CD14-positive monocyte (primary cell): ENCODE results near the gene DGUOK. TPM values are rescaled to one million over a fixed set of nuclear protein-coding genes. Genes with fewer than 3 reads are reported as not detected.
A peak's percentile ranks its signal among the peaks of the same experiment; 100 is the strongest.

ENCODE experiments used
- DNase-seq, 3 donors: peaks; one replicate each; pipeline ENCODE4 v3.0.0-alpha.2; 2011 to 2022
- H2AFZ ChIP-seq: 2 replicates; pipeline ENCODE4 v1.6.0; 2012; ENCODE audit warnings: mild to moderate bottlenecking, low read depth, low read length, inconsistent platforms; ENCODE audit not compliant: insufficient read depth, poor library complexity, severe bottlenecking
- H3K27ac ChIP-seq, 2 donors: 1 replicate in 1 of 2; 2 replicates in 1 of 2; pipeline ENCODE4 v1.5.1; 2012 to 2013; ENCODE audit warnings: low read length in 2 of 2, control low read depth in 1 of 2, inconsistent platforms in 1 of 2, low read depth in 1 of 2, mild to moderate bottlenecking in 1 of 2
- H3K27me3 ChIP-seq, 2 donors: one replicate each; pipeline versions ENCODE4 v1.6.0 to v1.6.1; 2011 to 2013; ENCODE audit warnings: low read length in 2 of 2; ENCODE audit not compliant: control insufficient read depth in 2 of 2, insufficient read depth in 2 of 2
- H3K36me3 ChIP-seq, 2 donors: replicated peaks in 1 of 2; 1 replicate in 1 of 2; 2 replicates in 1 of 2; pipeline versions ENCODE4 v1.5.1 to v1.6.1; 2012 to 2013; ENCODE audit warnings: low read length in 2 of 2, control low read depth in 1 of 2, inconsistent platforms in 1 of 2, mild to moderate bottlenecking in 1 of 2; ENCODE audit not compliant: insufficient read depth in 2 of 2, control insufficient read depth in 1 of 2
- H3K4me1 ChIP-seq, 2 donors: 1 replicate in 1 of 2; 2 replicates in 1 of 2; pipeline versions ENCODE4 v1.5.1 to v1.6.1; 2012 to 2013; ENCODE audit warnings: low read length in 2 of 2, control low read depth in 1 of 2, inconsistent platforms in 1 of 2, mild to moderate bottlenecking in 1 of 2, moderate library complexity in 1 of 2; ENCODE audit not compliant: insufficient read depth in 2 of 2, control insufficient read depth in 1 of 2
- H3K4me2 ChIP-seq: replicated peaks from 2 replicates; pipeline ENCODE3; 2012; ENCODE audit warnings: low read length, moderate library complexity, mild to moderate bottlenecking; ENCODE audit not compliant: poor library complexity, severe bottlenecking; ENCODE audit errors: extremely low read depth
- H3K4me3 ChIP-seq, 3 experiments: fragments of 200-600 bp in 1 of 3; sonication (generic) in 1 of 3; replicated peaks in 1 of 3; 1 replicate in 2 of 3; 2 replicates in 1 of 3; pipeline ENCODE4 v1.5.1; 2011 to 2013; ENCODE audit warnings: low read length in 3 of 3, mild to moderate bottlenecking in 3 of 3, control low read depth in 2 of 3, low read depth in 2 of 3, inconsistent platforms in 1 of 3, moderate library complexity in 1 of 3
- H3K79me2 ChIP-seq: 2 replicates; pipeline ENCODE4 v1.6.0; 2012; ENCODE audit warnings: mild to moderate bottlenecking, control low read depth, inconsistent platforms, low read length, moderate library complexity; ENCODE audit not compliant: insufficient read depth
- H3K9ac ChIP-seq: 2 replicates; pipeline ENCODE4 v1.6.0; 2017; ENCODE audit warnings: low read length, mild to moderate bottlenecking; ENCODE audit not compliant: insufficient read depth, poor library complexity, severe bottlenecking
- H3K9me3 ChIP-seq, 2 donors: replicated peaks in 1 of 2; 1 replicate in 1 of 2; 2 replicates in 1 of 2; pipeline versions ENCODE4 v1.5.1 to v1.6.1; 2012 to 2013; ENCODE audit warnings: low read length in 2 of 2, control low read depth in 1 of 2; ENCODE audit not compliant: control insufficient read depth in 1 of 2, insufficient read depth in 1 of 2
- H4K20me1 ChIP-seq: 2 replicates; pipeline ENCODE4 v1.6.0; 2012; ENCODE audit warnings: mild to moderate bottlenecking, low read length, control low read depth, moderate library complexity; ENCODE audit not compliant: insufficient read depth
- H3K27ac Mint-ChIP-seq, 7 donors: one replicate each; pipeline ENCODE4 v1.8.0; 2020; ENCODE audit warnings: mild to moderate bottlenecking in 7 of 7, mixed read lengths in 7 of 7, moderate library complexity in 6 of 7, inconsistent platforms in 2 of 7
- H3K27me3 Mint-ChIP-seq, 3 donors: one replicate each; pipeline ENCODE4 v1.8.0; 2021 to 2022; ENCODE audit warnings: low read depth in 3 of 3, mild to moderate bottlenecking in 3 of 3, mixed read lengths in 3 of 3, moderate library complexity in 3 of 3, inconsistent platforms in 1 of 3
- H3K36me3 Mint-ChIP-seq, 2 donors: one replicate each; pipeline ENCODE4 v1.8.0; 2020; ENCODE audit warnings: mixed read lengths in 2 of 2, inconsistent platforms in 1 of 2, mild to moderate bottlenecking in 1 of 2
- H3K4me1 Mint-ChIP-seq: one replicate; pipeline ENCODE4 v1.8.0; 2020; ENCODE audit warnings: mild to moderate bottlenecking, mixed read lengths
- H3K4me3 Mint-ChIP-seq, 2 donors: one replicate each; pipeline ENCODE4 v1.8.0; 2020; ENCODE audit warnings: mild to moderate bottlenecking in 2 of 2, mixed read lengths in 2 of 2, moderate library complexity in 1 of 2
- H3K9me3 Mint-ChIP-seq, 7 donors: one replicate each; pipeline ENCODE4 v1.8.0; 2020 to 2022; ENCODE audit warnings: mixed read lengths in 7 of 7, mild to moderate bottlenecking in 6 of 7, moderate library complexity in 6 of 7, inconsistent platforms in 2 of 7
- WGBS: methylation state at CpG from one replicate; pipeline ENCODE4 v1.1.5; 2013; ENCODE audit warnings: missing lambda C conversion rate; ENCODE audit not compliant: insufficient coverage; 5-methylcytosine and 5-hydroxymethylcytosine counted together
- intact Hi-C, 2 donors: fragments of 100-400 bp; cut with micrococcal nuclease; formaldehyde crosslinking; loops; one replicate each; pipeline versions ENCODE4 v1.15.0 to v1.15.1; 2023
- polyA plus RNA-seq, 3 donors: library from polyadenylated mRNA; depleted of rRNA in 1 of 3; unstranded in 2 of 3; stranded (reverse) in 1 of 3; fragments of 300-500 nt in 2 of 3; fragments of >200 nt in 1 of 3; fragmentation: Illumina TruSeq in 2 of 3; gene quantifications; 1 replicate in 2 of 3; 2 replicates in 1 of 3; pipeline ENCODE4 v1.2.3, GENCODE V29; 2012 to 2021
- TF ChIP-seq, protein P1 (sequence below): fragments of 200-600 bp; IDR thresholded peaks from one replicate; pipeline ENCODE4 v1.8.0; 2022; ENCODE audit warnings: antibody characterized with exemption, mild to moderate bottlenecking

Gene DGUOK
- polyA plus RNA-seq, 3 donors: 62.9 to 129 (median 123) TPM

DNA sequence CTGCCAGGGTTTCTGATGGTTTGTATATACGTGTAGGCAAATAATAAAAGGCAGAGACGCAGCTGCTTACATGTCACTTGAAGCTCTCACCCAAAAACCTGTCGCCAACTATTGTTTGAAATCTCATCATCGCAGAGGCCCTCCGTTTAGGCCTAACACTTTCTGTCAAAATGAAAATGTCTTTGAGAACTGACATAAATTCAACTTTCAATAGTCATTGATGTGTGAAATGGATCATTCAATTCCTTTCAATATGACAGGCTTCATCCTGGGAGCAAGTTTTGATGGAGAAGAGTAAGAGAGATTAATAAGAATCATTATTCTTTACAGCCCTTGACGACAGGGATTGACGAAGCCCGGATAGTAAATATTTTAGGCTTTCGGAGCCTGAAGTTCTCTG lies 31.2 kb upstream of the DGUOK start:
- Histone ChIP-seq H3K9me3 (no peaks in the 10 kb centered on the region), H3K27ac (no peak overlapping the region), H3K9ac (no peak overlapping the region), H4K20me1 (no peaks in the 10 kb centered on the region), H3K79me2 (no peaks in the 10 kb centered on the region), H3K27me3 (no peaks in the 10 kb centered on the region), H2AFZ (no peak overlapping the region), H3K4me3 (no peak overlapping the region), H3K36me3 (no peaks in the 10 kb centered on the region), H3K4me2 (no peak overlapping the region), H3K4me1 (peaks cover 6 to 10% of the 10 kb centered on the region in 2 donors)
- no peaks in the 10 kb centered on the region for H3K36me3 Mint-ChIP-seq
- H3K27me3 Mint-ChIP-seq: peaks cover 0 to 5% (median 2%) of the 10 kb centered on the region in 3 donors
- H3K4me3 Mint-ChIP-seq: no peak overlapping the region
- TF ChIP-seq, protein P1, sequence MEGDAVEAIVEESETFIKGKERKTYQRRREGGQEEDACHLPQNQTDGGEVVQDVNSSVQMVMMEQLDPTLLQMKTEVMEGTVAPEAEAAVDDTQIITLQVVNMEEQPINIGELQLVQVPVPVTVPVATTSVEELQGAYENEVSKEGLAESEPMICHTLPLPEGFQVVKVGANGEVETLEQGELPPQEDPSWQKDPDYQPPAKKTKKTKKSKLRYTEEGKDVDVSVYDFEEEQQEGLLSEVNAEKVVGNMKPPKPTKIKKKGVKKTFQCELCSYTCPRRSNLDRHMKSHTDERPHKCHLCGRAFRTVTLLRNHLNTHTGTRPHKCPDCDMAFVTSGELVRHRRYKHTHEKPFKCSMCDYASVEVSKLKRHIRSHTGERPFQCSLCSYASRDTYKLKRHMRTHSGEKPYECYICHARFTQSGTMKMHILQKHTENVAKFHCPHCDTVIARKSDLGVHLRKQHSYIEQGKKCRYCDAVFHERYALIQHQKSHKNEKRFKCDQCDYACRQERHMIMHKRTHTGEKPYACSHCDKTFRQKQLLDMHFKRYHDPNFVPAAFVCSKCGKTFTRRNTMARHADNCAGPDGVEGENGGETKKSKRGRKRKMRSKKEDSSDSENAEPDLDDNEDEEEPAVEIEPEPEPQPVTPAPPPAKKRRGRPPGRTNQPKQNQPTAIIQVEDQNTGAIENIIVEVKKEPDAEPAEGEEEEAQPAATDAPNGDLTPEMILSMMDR: no peak
- WGBS: 83% methylated on average over 1 of the region's 9 CpGs
- no peak for DNase-seq
- intact Hi-C loops: no loop called here
- no peak overlapping the region for H3K27ac Mint-ChIP-seq
- peaks cover 19% of the 10 kb centered on the region for H3K4me1 Mint-ChIP-seq
- no peaks in the 10 kb centered on the region for H3K9me3 Mint-ChIP-seq

DNA sequence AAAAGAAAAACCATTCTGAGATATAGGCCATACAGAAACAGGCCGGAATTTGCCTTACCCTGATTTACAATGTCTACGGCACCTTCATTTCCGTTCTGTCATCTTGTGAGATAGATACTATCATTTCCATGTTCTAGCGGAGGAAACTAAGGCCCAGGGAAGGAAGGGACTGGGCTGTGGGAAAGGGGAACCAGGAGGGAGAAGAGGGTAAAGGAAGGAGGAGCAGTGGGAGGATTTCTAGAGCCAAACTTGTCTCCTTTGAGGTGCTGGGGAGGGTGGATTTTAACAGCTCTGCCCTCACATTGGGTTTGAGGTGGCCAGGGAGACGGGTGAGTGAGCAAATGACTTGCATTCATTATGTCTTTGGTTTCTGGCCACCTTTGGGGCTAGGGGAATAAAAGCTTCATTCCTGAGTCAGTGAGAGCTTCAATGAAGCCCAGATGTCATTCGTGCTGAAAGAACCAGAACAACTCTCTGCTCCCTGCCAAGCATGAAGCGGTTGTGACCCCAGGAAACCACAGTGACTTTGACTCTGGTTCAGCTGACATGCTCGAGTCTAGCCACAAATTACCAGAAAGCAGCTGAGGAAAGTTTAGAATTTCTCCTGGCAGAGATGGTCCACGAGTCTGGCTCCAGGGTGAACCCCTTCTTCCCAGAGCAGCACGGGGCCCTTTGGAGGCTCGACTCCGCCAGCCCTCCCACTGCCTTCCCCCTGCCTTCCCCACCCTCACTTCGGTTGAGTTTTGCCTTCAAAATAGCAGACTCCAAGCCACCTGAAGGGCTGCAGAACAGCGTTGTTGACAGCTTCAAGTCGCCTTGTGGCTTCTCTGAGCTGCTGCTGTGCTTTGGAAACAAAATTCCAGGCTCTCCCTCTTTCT lies 30.1 kb upstream of the DGUOK start:
- no peaks in the 10 kb centered on the region for H4K20me1 ChIP-seq
- Mint-ChIP-seq H3K36me3 (no peaks in the 10 kb centered on the region), H3K9me3 (no peaks in the 10 kb centered on the region), H3K4me1 (peaks cover 19% of the 10 kb centered on the region), H3K27me3 (peaks cover 0 to 5% (median 2%) of the 10 kb centered on the region in 3 donors), H3K4me3 (no peak overlapping the region), H3K27ac (peak overlapping the region in 3 of 7 donors; percentile 24 to 28 (median 26))
- H3K27ac ChIP-seq: no peak overlapping the region
- peak overlapping the region; percentile 65 for H2AFZ ChIP-seq
- 10% methylated on average over 9 of the region's 15 CpGs for WGBS
- no peaks in the 10 kb centered on the region for H3K36me3 ChIP-seq
- H3K4me3 ChIP-seq: no peak overlapping the region
- intact Hi-C loops: no loop called here
- no peak overlapping the region for H3K4me2 ChIP-seq
- no peak for DNase-seq
- H3K9me3 ChIP-seq: no peaks in the 10 kb centered on the region
- peak overlapping the region; percentile 8 for H3K9ac ChIP-seq
- H3K79me2 ChIP-seq: no peaks in the 10 kb centered on the region
- H3K27me3 ChIP-seq: no peaks in the 10 kb centered on the region
- TF ChIP-seq, protein P1: no peak
- peaks cover 6 to 10% of the 10 kb centered on the region in 2 donors for H3K4me1 ChIP-seq
